Activated CD4-positive, alpha-beta T cell treated with anti-CD3 and anti-CD28 coated beads, Interleukin-2, Interleukin-6, amounts not matched to agents 100 ng/mL and 50 ng/mL, durations not matched to agents 16 hours and 8 hours (primary cell): ENCODE results near the gene EGFL8.
"Not testable (repeated sequence)": the region's sequence is repeated elsewhere in the genome, so short reads cannot be mapped to it uniquely, and the experiment has no call there.

Source experiments
- DNase-seq: peaks from one replicate; pipeline ENCODE4 v3.0.0-alpha.2; 2020

The EGFL8 gene

DNA sequence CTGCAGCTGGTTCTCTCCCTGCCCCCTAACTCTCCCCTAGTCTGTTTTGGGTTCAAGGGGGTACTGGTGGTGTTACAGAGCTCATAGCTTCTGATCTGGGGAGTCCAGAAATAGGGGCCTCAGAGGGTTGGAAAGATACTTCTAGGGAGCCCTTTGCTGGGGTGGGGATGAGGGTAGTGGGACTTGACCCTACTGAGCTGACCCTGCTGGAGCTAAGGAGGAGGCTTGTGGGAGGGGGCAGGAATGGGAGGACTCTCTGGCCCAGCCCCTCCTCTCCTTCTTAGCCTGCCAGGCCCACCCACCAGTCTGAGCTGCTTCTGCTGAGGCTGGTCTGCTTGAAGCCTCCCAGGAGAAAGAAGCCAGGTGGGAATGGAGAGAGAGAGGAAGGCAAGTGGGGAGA, at the start of gene EGFL8:
Gene EGFL8, plus strand, starts transcription at position 301 of the 400 bp plus-strand sequence. CDS start 1,571 bp downstream, outside the sequence.
- DNase-seq, result no peak

DNA sequence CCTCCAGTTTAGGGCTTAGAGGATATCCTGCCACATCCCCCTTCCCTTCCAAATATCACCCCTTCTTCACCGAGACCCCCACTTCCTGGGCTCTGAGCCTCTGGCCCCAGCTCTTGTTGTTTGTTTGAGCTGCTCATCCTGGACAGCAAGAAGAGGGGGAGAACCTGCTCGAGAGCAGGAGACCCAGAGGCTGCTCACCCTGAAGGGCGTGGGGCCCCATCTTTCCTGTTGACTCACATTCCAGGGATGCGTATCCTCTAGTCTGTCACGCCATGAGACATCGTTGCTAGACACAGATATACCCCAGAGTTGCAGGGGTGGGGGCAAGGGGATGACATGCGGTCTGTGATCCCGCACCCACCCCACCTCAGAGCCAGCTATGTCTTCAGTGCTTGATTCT, 49.6 kb upstream of the EGFL8 start:
- DNase-seq, result no peak

GRCh38 chr6:32115623-32116022, 48.8 kb upstream of the EGFL8 start:
- no peak for DNase-seq

DNA sequence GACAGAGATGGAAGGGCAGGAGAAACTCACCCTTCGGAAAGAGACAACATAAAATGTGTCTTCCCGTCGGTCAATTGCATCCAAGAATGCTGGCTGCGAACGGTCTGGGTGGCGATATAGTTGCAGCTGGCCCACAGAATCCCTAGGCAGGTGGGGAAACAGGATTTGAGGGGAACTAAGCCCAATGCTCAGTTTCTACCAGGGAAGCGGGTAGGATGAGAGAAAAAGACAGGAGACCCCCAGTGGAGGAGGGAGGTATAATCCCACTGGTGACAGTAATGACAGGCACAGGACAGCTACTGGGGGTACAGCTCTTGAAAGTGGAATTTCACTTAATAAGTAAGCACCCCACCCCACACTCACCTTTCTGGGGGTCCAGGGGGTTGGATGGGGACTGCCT, 47.7 kb upstream of the EGFL8 start:
- peak; percentile 19 for DNase-seq

DNA sequence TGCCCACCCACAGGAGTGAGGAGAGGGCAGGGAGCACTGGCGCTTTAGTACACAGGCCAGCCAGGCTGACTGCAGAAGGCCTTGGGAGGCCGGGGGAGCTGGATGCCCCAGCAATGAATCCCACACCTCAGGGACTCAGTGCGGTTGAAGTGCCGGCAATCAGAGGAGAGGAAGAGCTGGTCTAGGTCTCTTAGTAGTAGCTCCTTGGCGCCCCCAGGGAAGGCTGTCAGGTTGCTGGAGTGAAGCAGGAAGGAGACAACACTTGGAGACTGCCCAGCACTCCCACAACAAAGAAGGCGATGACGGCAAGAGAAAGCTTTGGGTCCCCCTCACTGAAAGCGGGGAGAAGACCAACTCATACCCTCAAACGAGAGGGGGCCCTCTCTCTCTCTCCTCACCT, 46.9 kb upstream of the EGFL8 start:
- no peak for DNase-seq

- DNase-seq, result peak; percentile 79
Measured at GRCh38 chr6:32118782-32119628, 45.4 kb upstream of the EGFL8 start.

- DNase-seq, result no peak
Measured at GRCh38 chr6:32120573-32121059, 43.8 kb upstream of the EGFL8 start.

GRCh38 chr6:32123681-32124080, 40.7 kb upstream of the EGFL8 start:
- DNase-seq, result no peak

DNA sequence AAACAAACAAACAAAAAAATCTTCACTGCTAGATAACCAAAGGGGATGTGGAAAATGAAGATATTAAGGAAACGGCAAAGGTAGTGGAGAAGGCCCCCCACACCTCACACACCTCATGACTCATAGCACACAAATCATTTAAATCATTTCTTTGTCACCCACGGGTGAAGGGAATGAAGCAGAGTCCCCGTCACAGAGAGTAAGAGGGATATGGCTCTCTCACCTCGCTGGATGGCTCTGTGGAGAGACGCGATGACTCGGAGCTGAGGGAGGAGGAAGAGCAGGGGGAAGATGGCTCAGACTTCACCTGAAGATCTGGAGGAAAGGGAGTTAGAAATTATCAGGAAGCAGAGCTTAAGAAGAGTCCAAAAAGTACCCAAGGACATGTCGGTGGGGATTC, 37.5 kb upstream of the EGFL8 start:
- DNase-seq, result no peak

GRCh38 chr6:32127409-32127716, 37.0 kb upstream of the EGFL8 start:
- DNase-seq, result no peak

DNA sequence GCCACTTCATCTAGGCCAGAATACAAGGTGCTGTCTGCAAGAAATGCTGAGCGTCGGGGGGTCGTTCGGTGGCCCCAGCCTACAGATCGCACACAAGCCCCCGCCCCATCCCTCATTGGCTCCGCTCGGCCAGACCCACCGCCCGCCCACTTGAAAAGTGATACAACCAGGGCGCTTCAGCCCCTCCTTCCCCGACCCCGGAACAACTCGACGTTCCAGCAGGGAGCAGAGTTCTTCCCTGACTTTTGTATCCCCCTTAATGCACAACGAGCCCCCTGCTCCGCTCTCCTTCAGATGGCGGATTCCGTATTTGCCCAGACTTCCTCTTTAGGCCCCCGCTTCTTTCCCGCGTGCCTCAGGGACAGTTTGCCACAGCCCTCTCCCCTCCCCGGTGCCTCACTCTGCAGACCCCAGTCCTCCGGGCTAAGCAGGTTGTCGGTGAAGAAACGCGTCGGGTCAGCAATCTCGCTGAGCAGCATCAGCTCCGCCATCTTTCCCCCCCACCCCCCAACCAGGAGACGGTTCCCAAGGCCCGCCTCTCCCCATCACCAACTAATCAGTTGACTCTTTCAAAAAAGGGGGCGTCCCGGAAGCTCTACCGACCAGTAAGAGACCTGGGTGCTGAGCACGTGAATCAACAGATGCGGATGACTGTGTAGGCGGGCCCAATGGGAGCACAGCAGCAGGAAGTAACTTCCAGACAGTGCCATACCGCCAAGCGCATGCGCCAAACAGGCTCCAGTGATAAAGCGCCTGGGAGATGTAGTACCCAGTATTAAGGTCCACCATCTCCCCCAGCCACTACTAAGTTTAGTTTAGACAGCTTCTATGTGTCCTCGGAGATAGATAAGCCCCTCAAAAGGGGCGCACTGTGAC, 36.4 kb upstream of the EGFL8 start, which contains the start of gene ATF6B:
Gene ATF6B, minus strand, starts transcription at position 530 of the 876 bp plus-strand sequence. Its CDS starts 39 bp downstream, at position 491.
- peak; percentile 99 for DNase-seq

DNA sequence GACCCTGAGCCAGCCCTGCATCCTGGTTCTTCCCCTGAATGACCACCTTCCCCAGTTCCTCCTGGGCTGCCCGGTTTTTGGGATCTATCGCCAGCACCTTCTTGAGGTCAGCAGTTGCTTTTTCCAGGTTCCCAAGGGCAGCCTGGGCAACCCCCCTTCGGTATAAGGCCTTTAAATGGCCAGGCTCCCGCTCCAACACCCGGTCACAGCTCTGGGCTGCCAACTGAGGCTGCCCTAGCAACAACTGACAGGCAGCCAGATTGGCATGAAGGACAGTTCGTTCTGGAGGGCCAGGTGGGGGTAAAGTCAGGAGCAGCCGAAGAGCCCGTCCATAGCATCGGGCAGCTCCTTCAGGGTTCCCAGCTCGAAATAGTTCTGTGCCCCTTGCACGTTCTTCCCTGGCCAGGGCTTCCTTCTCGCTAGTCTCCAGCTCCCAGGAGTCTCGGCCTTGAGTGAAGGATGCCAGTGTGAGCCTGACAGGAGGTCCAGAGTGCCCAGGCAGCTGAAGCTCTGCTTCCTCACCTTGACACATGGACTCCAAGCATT, 35.6 kb upstream of the EGFL8 start:
- DNase-seq, result no peak

GRCh38 chr6:32129297-32130088, 34.9 kb upstream of the EGFL8 start:
- DNase-seq, result no peak

DNA sequence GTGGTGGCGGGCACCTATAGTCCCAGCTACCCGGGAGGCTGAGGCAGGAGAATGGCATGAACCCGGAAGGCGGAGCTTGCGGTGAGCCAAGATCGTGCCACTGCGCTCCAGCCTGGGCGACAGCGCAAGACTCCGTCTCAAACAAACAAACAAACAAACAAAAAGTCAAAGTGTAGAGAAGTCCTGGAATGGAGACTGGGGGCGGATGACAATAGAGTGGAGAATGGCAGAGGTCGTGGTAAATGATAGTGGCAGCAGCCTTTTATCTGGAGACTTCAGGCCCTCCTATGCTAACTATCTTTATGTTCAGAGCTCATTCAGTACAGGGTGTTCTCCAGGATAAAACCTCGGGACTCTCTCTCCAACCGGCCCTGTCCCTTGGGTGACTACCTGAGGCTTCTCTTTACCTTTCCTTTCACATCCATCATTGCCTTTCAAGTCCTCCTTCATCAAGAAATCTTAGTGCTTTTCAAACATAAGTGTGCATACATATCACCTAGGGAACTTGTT, 32.9 kb upstream of the EGFL8 start:
- DNase-seq, result no peak

GRCh38 chr6:32132110-32132509, 32.3 kb upstream of the EGFL8 start:
- no peak for DNase-seq

GRCh38 chr6:32133786-32134185, 30.6 kb upstream of the EGFL8 start:
- no peak for DNase-seq

DNA sequence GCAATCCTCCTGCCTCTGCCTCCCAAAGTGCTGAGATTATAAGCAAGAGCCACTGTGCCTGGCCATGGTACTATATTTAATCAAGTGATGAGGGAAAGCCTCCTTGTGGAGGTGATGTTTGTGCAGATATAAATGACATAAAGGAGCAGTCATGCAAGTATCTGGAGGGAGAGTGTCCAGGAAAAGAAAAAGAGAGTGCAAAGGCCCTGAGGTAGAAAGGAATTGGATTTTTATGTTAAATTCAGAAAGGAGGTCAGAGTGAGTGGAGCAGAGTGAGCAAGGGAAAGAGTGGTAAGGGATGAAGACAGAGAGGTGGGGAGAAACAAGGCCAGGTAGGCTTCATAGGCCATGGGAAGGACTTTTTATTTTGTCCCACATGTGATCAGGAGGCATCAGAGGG, 26.9 kb upstream of the EGFL8 start:
- no peak for DNase-seq

DNA sequence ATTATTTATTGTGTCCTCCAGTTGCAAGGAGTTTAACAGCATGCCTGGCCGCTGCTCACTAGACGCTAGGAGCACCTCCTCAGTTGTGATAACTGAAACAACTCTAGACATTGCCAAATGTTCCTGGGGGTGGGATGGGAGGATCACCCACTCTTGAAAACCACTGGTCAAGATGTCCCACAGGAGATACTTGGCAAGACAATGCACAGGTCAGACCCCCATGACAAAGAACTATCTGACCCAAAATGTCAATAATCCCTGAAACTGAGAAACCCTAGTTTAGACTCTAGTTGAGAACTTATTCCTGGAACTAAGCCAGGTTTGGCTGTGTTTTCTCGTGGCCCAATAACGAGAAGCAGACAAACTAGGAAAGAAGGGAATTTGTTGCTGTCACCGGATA, 24.8 kb upstream of the EGFL8 start:
- no peak for DNase-seq

- no peak for DNase-seq
Measured at GRCh38 chr6:32140420-32141046, 23.9 kb upstream of the EGFL8 start.

DNA sequence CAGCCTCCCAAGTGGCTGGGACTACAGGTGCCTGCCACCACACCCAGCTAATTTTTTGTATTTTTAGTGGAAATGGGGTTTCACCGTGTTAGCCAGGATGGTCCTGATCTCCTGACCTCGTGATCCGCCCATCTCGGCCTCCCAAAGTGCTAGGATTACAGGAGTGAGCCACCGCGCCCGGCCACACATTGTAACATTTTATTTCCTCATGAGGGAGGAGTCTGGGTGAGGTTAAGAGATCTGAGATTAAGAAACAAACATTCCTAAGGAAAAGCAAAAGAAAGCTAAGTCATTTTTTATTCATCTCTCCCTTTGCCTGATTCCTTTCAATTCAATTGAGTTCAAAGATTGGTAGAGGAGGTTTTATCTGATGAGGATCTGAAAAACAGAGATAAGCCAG, 20.2 kb upstream of the EGFL8 start:
- DNase-seq, result not testable (repeated sequence)

- no peak for DNase-seq
Measured at GRCh38 chr6:32146287-32146686, 18.1 kb upstream of the EGFL8 start.

DNA sequence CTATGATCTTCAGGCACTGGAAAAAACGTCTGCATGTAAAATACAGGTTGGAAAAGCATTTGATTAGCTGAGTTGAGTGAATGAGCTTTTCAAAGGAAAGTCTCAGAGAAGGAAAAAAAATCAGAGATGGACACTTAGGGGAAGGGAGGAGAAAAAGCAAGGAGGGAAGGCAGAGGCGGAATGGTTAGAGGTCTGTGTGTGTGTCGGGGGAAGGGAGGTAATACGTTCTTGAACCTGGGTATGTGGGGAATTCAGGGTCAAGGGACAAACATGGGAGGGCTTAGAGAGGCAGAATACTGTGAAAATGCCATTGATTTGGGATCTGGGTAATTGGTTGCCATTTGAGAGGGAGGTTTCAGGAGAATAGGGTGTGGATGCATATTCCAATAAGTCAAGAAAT, 17.7 kb upstream of the EGFL8 start:
- no peak for DNase-seq
